D721Med (cell line): ENCODE results near the gene ZNF521.

Experiments used
- DNase-seq: peaks from one replicate; pipeline ENCODE4 v3.0.0; 2011; ENCODE audit warnings: low spot score; ENCODE audit not compliant: insufficient read length
- FAIRE-seq: peaks from 2 replicates; lab custom pipeline; 2011; peaks lifted over from hg19 to GRCh38; lab: Jason Lieb, UNC
- CTCF ChIP-seq: IDR thresholded peaks from 2 replicates; pipeline ENCODE4 v1.5.1; 2012; ENCODE audit warnings: mild to moderate bottlenecking, control low read depth; ENCODE audit not compliant: insufficient read depth; ENCODE audit errors: missing control alignments

ZNF521 gene

GRCh38 chr18:25146512-25146910 is 205.5 kb downstream of the ZNF521 start:
- DNase-seq (no peak), FAIRE-seq (no peak)
- no peak for TF ChIP-seq CTCF

- TF ChIP-seq CTCF: no peak
- FAIRE-seq (no peak), DNase-seq (no peak)
Measured at GRCh38 chr18:25145731-25146511, 206.0 kb downstream of the ZNF521 start.

GRCh38 chr18:25144820-25145219 is 207.1 kb downstream of the ZNF521 start:
- FAIRE-seq (no peak), DNase-seq (no peak)
- TF ChIP-seq CTCF: no peak

GRCh38 chr18:25141886-25142285 is 210.1 kb downstream of the ZNF521 start:
- no peak for TF ChIP-seq CTCF
- DNase-seq: no peak
- no peak for FAIRE-seq

- no peak for FAIRE-seq
- TF ChIP-seq CTCF: no peak
- no peak for DNase-seq
Measured at GRCh38 chr18:25141399-25141798, 210.6 kb downstream of the ZNF521 start.

- TF ChIP-seq CTCF: no peak
- DNase-seq (no peak), FAIRE-seq (no peak)
Measured at GRCh38 chr18:25140962-25141308, 211.0 kb downstream of the ZNF521 start.
